EH (cell line): ENCODE results near the gene DMPK.
A peak's percentile ranks its signal among the peaks of the same experiment; 100 is the strongest.

Experiments used
- DNase-seq: peaks from one replicate; pipeline ENCODE4 v3.0.0-alpha.2; 2015; ENCODE audit warnings: low read depth

Gene DMPK, protein sequence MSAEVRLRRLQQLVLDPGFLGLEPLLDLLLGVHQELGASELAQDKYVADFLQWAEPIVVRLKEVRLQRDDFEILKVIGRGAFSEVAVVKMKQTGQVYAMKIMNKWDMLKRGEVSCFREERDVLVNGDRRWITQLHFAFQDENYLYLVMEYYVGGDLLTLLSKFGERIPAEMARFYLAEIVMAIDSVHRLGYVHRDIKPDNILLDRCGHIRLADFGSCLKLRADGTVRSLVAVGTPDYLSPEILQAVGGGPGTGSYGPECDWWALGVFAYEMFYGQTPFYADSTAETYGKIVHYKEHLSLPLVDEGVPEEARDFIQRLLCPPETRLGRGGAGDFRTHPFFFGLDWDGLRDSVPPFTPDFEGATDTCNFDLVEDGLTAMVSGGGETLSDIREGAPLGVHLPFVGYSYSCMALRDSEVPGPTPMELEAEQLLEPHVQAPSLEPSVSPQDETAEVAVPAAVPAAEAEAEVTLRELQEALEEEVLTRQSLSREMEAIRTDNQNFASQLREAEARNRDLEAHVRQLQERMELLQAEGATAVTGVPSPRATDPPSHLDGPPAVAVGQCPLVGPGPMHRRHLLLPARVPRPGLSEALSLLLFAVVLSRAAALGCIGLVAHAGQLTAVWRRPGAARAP

DNA sequence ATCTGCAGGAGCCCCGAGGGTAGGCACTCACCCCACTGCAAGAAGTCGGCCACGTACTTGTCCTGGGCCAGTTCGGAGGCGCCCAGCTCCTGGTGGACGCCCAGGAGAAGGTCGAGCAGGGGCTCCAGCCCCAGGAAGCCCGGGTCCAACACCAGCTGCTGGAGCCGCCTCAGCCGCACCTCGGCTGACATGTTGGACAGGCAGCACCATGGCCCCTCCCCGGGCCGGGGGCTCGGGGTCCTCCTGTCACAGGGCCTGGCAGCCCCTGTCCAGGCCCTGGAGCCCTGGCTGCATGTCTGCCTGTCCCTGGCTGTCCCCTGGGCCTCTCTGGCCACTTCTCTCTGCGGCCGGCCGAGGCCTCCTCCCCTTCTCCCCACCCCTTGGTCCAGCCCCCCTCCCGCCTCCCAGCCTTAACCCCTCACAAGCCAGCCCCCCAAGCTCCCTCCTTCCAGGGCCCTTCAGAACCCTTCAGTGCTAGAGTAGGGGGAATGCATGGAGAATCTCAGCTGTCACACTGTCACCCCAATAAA, at the start of gene DMPK:
TSS of gene DMPK (minus strand) at position 329 of the 530 bp plus-strand sequence. CDS start at position 191, 138 bp downstream.
- peak; percentile 62 for DNase-seq

DNA sequence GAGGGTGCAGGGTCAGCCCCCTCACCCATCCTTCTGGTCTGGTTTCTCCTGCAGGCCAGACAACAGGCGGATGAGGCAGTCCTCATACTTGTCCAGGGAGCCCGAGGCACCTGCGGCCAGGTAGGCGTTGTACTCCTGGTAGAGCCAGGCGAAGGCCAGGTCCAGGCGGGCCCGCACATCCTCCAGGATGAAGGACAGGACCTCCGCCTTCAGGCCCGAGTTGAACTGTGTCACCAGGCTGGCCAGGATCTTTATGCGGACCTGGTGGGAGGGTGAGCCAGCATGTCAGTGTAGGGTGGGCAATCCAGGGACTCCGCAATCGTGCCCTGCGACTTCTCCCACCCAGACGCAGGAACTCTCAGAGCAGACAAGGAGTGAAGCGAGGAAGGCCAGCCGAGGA, 46.7 kb upstream of the DMPK start:
- no peak for DNase-seq

DNA sequence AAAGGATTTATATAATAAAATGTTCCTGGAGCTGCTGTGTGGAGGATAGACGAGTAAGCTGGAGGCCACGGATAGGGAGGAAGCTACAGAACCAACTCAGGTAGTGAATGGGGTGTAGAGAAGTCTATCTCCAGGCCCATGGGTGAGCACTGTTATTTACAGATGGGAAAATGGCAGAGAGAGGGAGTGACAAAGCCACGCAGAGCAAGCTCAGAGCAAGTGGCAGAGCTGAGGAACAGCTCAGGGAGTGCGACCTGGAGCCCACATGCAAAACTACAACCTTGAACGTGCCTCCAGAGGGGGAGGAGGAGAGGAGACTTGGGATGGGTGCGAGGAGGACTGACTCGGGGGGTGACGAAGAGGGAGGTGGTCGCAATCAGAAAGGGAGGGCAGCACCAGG, 46.2 kb upstream of the DMPK start:
- no peak for DNase-seq

DNA sequence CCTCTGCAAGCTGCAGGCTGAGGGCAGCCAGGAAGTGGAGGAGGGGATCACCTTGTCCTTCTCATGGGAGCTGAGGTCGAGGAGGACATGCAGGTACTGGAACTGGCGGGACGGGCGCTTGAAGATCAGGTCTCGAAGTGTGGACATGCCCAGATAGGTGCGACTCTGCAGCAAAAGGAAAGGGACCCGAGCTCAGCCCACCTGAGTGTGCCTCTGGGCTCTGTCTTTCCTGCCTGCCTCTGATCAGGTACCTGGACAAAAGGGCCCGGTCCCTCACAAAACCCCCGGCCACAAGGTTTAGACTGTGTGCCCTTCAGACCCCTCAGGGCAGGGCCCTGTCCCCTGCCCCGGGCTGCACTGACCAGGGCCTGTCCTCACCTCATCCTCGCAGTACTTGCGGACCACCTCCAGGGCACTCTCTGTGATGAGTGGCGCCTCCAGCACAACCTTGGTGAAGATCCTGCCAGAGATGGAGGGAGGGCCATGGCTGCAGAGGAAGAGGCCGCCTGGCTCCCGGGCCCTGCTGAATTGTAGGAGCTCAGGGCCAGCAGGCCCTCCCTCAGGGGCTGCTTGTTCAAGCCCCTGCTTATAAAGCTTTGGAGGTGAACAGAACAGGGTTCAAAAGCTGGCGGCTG, 45.3 kb upstream of the DMPK start:
- no peak for DNase-seq

DNA sequence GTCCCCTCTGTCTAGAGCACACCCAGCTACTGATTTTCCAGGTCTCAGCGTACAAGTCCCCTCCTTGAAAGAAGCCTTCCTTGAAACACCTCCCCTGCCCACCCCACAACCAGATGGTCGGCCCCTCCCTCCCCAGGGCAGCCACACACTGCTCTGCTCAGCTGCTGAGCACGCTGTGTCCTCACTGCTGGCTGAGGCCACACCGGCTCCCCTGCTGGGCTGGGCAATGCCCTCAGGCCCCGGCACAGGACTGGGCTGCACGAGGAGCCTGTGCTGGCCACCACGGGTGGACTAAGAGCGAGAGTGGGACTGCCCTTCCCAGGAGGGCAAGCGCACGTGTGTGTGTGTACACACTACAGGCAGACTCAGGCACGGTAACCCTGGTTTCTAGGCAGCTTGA, 44.6 kb upstream of the DMPK start:
- DNase-seq = no peak

DNA sequence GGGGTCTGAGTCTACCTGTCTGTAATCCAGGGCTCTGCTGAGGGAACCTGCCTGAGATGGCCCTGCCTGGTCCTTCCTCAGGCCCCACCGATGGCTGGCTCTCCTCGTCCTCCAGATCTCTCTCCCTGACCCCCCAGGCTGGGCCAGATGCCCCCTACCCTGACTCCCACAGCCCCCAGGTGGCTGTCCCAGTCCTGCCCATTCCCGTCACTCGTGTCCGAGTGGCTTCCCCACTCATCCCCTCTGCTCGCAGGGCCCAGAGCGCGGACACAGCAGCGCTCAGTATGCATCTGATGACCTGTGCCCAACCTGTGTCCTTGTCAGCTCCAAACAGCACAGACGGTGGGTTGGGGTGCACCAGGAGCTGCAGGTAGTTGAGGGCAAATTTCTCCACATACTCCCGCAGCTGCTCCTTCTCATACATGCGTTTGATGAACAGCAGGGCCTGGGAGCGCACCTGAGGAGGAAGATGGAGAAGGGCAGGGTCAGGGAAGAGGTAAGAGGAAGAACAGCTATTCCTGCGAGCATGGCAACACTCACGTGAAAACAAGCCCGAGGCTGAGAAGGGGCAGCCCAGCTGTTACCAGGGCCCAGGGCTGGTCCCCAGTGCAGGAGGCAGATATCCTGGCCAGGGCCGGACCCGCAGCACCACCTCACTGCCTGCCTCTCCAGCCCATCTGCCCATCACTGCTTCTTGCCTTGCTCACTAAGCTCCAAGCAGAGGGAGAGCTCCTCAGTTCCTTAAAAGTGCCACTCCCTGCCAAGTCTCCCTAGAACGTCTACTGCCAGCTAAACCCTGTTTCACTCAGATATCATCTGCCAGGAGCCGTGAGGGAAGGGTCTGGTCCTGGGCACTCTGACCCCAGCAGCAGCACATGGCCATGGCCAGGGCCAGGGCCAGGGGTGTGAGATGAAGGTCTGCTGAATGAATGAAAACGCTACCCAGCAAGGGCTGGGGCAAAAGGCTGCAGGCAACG, 43.9 kb upstream of the DMPK start:
- DNase-seq = no peak

DNA sequence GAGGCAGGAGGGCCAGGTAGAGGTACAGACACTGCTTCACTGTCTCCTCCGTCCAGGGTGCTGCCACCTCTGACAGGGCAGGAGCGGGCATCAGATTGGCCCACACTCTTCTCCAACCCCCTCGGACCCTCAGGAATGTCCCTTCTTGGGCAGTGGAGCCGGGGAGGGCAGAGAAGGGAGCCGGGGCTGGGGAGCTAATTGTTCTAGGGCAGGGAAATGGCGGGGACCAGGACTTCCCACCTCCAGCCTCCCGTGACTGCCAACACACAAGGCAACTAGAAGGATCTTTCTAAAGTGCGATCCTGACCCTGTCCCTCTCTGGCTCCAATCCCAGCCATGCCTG, 42.9 kb upstream of the DMPK start:
- no peak for DNase-seq

DNA sequence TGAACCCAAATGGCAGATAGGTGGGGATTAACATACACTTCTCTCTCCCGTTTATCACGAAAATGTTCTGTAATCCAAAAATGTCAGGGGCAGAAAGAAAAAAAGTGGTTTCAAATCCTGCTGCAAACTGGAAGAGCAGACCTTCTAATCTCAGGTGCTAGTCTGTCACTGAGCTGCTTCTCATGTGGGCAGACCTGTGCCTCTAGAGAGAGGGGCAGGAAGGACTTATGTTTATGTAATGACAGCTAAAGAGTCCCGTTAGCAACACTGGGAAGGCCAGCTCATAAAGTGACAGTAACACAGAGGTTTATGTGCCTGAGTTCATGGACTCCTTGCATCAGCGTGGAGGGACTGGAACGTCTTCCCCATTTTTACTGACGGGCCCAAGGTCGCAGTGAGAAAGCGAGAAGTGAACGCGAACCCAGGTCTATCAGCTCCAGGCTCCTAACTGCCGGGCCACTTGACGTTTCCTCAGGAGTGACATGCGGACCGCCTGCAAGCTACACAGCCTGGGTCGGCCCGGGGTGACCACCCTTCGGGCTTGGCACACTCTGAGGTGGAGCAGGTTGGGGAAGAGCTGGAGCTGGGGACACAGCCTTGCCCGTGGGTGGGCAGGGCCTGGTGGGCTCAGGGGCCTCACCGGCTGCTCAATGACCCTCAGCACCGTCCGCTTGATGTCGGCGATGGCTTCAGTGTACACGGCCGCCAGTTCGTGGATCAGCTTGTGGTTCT, 42.4 kb upstream of the DMPK start:
- DNase-seq = no peak

DNA sequence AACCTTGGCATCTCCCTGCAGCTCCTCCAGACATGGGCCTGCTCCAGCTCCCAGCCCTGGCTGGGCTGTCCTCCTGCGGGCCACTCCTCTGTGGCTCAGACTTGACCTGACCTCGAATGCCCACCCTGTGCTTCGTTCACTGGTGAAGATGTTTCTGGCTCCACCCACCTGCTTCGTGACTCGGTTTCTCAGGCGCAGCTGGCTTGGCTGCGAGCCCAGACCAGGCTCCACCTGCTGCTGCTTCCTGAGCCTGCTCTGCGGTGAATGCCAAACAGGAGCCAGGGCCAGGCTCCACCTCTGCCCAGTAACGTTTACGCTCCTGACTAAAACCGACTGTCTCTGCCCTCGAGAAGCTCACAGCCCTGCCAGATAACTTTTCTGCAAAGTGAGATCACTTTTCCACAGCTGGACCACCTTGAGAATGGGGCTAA, 41.8 kb upstream of the DMPK start:
- no peak for DNase-seq

DNA sequence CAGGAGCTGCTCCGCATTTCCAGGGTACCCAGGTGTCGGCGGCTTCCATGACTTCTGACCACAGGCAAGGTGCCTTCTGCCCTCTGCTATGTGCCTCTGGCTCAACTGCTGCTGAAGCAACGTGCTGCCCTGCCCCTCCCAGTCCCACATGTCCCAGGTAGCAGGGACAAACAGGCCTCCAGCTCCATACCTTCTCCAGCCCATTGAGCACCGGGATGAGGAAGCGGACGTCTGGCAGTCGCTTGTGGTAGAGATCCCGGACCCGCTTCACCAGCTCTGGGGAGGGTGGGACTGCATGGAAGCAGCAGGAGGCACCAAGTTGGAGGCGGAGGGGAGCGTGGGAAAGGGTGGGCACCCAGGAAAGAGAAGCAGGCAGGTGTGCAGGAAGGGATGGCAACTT, 40.9 kb upstream of the DMPK start:
- DNase-seq = no peak

DNA sequence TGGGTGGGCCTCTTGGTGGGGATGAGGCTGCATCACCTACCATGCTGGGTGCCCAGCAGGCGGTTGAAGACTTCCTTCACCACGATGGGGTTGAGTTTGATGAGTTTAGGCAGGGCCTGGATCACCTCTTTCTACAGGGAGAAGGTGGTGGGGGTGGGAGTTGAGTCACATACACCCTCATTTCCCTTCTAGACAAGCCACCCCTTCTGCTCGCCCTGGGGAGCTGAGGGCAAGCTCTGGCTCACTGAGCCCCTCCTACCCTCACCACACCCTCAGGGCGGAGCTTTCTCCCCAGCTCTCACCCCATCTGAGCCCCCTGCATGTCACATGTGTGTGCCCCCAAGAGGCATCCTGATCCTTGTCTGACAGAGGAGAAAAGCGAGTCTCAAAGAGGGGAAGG, 40.4 kb upstream of the DMPK start:
- no peak for DNase-seq

DNA sequence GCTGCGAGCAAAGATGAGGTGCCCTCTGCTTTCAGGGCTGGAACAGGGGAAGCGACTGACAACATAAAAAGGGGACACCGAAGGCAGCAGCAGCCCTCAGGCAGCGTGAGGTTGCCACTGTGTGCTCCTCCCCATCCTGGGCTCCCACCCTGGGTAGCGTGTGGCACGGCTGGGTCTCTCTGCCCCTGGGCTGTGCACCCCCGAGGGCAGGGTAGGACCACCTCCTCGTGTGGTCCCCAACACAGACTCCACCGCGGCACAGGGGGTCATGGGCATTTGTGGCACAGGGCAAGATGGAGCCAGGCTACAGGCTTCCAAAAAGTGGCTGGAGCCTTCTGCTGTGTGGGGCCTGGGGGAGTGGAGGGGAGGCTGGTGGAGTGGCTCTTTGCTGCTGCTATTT, 39.3 kb upstream of the DMPK start:
- DNase-seq = no peak

DNA sequence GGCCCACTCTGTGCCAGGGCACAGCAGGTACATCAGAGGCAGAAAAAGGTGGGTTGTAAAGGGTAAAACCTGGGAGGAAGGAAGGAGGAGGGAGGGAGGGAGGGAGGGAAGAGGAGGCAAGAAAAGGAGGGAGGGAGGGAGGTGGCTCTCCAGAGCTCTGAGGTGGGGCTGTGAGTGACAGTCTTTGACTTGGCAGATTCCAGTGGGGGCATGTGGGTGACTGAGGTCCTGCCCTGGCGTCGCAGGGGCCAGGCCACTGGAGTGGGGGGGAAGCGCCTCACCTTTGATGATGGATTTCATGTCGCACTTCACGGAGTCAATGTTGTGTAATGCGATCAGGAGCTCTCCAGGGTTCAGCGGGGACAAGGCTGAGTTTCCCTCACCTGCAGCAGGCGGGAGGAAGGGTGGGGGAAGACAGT, 38.8 kb upstream of the DMPK start:
- no peak for DNase-seq

DNA sequence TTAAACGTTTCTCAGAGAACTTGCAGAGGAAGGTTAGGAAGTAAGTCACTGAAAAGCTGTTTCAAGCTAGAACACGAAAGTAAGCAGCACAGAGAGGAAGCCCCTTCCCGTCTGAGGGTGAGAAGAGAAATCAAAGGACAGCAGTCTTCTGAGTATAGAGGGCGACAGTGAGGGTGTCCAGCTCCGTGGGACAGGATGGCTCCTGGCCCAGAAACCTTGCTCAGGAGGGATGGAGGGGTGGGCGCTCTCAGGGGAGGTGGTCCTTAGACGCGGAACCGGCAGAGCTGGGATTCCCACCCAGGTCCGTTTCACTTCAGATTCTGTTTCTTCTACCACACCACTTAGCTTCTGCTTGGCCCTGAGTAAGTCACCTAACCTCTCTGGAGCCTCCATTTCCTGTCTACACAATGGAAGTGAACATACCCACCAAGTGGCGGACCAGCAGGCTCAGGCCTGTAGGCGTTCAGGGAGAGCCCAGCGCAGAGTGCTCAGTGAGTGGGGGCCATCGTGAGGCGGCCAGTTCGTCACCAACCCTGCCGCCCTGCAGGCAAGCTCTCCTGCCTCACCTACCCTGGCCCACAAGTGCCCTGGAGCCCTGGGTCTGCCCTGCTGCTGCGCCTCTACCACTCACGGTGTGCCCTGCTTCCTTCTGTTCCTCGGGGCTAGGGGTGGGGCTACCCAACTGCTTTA, 38.3 kb upstream of the DMPK start:
- DNase-seq = no peak

DNA sequence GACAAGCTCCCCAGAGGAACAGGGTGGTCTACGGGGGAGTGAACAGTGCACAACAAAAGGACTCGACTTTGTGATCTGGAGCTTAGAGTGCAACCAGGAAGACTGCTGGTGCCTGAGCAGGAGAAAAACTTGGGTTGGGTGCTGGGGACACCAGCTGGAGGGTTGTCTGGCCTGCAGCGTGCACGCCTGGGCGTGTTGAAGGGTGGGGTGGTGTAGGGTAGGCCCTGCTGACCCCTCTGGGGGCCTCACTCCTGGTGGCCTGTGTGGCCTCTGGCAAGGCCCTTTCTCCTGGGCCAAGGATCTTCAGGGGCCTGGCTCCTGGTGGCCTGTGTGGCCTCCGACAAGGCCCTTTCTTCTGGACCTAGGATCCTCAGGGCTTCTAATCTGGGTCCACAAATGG, 37.5 kb upstream of the DMPK start:
- DNase-seq = no peak

DNA sequence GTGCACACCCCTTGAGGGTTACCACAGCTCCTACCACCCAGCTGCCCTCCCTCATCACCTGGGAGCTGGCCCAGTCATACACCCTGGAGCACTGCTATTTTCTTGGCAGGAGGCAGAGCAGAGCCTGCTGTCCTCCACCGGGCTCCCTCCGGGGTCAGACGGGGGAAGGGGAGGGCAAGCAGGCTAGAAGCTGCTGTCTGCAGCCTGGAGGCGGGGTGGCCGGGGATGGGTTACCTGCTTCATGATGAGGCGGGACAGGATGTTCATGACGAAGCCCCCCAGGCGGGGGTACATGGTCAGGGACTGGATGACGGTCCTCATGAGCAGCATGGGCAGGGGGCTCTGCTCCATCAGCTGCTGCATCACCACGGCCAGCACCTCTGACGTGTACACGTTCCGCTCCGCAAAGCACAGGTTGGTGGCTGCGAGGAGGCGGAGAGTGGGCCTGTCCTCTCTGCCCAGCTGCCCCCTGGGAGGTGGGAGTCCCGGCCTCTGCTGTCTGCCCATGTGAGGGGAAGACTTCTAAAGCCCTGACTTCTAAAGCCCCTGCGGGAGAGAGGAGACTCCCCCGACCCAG, 35.5 kb upstream of the DMPK start:
- DNase-seq = no peak

DNA sequence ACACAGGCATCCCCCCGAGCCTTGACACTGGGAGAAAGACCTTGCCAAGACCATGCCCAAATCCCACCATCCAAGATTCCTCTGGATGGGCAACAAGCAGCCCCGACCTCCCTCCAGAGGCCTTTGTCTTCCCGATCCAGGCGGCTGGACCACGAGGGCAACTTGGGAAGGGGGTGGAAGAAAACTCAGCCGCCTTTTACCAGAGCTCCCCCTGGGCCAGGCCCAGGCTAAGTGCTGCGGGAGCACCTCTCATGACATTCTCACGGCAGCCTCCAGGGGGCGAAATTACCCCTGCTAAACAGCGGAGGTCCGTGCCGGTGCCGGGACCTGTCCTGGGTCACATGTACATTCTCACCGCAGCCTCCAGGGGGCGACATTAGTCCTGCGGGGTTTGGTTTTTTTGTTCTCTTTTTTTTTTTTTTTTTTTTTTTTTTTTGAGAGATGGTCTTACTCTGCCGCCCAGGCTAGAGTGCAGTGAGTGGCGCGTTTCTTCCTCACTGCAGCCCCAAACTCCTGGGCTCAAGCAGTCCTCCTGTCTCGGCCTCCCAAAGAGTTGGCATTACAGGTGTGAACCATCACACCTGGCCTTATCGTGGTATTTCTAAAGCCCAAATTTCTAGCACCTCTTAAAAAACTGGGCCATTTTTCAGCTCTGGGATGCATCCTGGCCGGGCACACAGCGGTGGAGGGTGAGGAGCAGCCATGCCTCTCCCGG, 34.9 kb upstream of the DMPK start:
- peak; percentile 93 for DNase-seq

DNA sequence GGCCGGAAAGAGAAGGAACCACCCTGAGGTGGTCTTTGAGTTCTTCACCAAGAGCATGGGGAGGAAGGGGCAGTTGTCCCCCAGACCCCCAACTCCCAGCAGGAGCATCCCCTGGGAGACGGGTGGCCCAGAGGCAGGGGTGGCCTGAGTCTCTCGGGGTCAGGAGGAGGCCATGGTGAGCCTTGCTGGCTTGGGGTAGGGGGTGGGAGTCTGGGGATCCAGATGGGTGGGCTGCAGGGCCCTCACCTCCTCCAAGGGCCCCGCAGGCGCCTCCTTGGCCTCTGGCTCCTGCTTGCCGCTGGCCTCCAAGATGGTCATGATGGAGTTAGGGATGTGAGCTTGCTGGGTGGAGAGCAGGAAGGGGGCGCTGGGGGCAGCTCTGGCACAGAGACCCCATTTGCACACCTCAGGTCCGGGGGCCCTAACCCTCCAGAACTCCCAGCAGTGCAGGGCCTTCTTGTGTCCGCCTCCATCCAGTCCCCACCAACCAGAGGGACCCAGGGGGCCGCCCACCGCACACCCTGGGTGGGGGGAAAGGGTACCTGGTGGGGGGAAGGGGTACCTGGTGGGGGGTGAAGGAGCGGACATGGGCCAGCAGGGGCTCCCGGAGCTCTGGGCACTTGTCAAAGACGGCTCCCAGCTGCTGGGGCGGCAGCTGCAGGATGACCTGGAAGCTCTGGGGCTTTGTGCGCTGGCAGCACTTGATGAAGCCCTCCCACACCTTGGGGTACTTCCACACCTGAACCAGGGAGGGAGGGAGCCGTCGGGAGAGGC, 34.1 kb upstream of the DMPK start:
- DNase-seq = no peak
